H1 (cell line): ENCODE data around the gene CRTC1. TPM values are rescaled to one million over a fixed set of nuclear protein-coding genes. Genes with fewer than 3 reads are reported as not detected.

Experiments
- CBX5 ChIP-seq: fragments of 300-800, 300-1000 bp; sonication (generic); IDR thresholded peaks from 2 replicates; pipeline ENCODE4 v1.7.1; 2016; ENCODE audit warnings: antibody characterized with exemption, low read length, low read depth
- FOSL1 ChIP-seq: IDR thresholded peaks from 2 replicates; pipeline ENCODE4 v1.6.1; 2011; ENCODE audit warnings: mild to moderate bottlenecking, low read depth, low read length, moderate library complexity; ENCODE audit not compliant: insufficient read depth
- GABPA ChIP-seq: IDR thresholded peaks from 2 replicates; pipeline ENCODE4 v1.6.1; 2011; ENCODE audit warnings: mild to moderate bottlenecking, low read length, moderate library complexity, borderline replicate concordance; ENCODE audit not compliant: insufficient read depth
- MAFK ChIP-seq: IDR thresholded peaks from 2 replicates; pipeline ENCODE4 v1.6.1; 2012; ENCODE audit warnings: low read depth, mild to moderate bottlenecking, improper control_type of control experiment, low read length
- RXRA ChIP-seq: IDR thresholded peaks from 2 replicates; pipeline ENCODE4 v1.6.1; 2011; ENCODE audit warnings: low read depth, mild to moderate bottlenecking, low read length, moderate library complexity; ENCODE audit not compliant: insufficient read depth
- SIX5 ChIP-seq: IDR thresholded peaks from 2 replicates; pipeline ENCODE4 v1.6.1; 2011; ENCODE audit warnings: mild to moderate bottlenecking, low read depth, low read length
- SP4 ChIP-seq: IDR thresholded peaks from 2 replicates; pipeline ENCODE4 v1.6.1; 2012; ENCODE audit warnings: low read length, inconsistent platforms
- polyA plus RNA-seq, 7 experiments: library from polyadenylated mRNA; depleted of rRNA in 3 of 7; stranded (reverse) in 5 of 7; unstranded in 2 of 7; fragments of >200 nt in 5 of 7; fragments of 200-250 nt in 2 of 7; gene quantifications; 1 replicate in 5 of 7; 2 replicates in 1 of 7; 4 replicates in 1 of 7; pipeline versions ENCODE4 v1.2.1 to v1.2.3, GENCODE V29; 2011 to 2013; ENCODE audit warnings: missing spikeins in 2 of 7, mixed read lengths in 2 of 7
- total RNA-seq: library from RNA; stranded (reverse); fragmentation: NEBNext Ultra II Directional; extraction: Animal tissue kit (Norgen Biotek cat#: 25700); gene quantifications from 2 replicates; pipeline ENCODE4 v1.2.1, GENCODE V29; 2021
- TF ChIP-seq, protein P1 (sequence below): fragments of 300-600 bp; sonication (generic); IDR thresholded peaks from 2 replicates; pipeline ENCODE4 v1.7.1; 2012; ENCODE audit warnings: low read length, moderate library complexity, mild to moderate bottlenecking, inconsistent platforms; ENCODE audit not compliant: insufficient replicate concordance

Gene CRTC1
- total and polyA plus RNA-seq, 2 of the 8 experiments (the other 6 are each of a cell fraction or from before 2014, with no cell fraction given) = 2.9 to 8.5 TPM

DNA sequence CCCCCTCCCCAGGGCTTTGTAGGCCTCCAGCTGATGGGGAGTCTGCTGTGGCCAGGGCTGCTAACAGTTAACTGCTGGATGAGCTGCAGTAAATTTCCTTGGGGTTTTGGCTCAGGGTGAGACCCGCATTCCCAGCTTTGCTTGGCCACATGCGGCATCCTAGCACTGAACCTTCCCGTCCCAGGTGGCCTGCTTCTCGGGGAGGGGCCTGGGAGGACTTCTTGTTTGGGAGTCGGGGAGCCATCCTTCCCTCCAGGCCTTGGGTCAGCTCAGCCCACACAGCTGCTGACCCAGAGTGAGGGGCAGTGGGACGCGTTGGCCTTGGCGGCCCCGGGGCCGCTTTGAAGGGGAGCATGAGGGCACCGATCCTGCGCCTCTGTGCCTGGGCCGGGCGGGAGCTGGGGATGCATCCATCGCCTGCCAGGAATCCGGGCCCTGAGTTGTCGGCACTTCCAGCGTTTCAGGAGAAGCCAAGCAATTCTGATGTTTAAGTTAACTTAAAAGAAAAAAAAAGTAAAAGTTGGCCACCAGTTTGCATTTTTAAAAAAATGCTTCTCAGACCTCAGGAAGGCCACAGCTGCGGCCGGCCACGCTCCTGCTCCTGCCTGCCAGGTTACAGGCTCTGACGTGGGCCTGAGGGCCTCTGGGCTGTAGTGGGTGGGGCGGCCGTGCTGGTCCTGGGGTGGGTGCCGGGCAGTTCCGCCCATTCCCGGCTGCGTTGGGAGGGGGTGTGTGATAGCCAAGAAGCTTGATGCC lies 27.7 kb downstream of the CRTC1 start (continued):
- TF ChIP-seq, protein P1, sequence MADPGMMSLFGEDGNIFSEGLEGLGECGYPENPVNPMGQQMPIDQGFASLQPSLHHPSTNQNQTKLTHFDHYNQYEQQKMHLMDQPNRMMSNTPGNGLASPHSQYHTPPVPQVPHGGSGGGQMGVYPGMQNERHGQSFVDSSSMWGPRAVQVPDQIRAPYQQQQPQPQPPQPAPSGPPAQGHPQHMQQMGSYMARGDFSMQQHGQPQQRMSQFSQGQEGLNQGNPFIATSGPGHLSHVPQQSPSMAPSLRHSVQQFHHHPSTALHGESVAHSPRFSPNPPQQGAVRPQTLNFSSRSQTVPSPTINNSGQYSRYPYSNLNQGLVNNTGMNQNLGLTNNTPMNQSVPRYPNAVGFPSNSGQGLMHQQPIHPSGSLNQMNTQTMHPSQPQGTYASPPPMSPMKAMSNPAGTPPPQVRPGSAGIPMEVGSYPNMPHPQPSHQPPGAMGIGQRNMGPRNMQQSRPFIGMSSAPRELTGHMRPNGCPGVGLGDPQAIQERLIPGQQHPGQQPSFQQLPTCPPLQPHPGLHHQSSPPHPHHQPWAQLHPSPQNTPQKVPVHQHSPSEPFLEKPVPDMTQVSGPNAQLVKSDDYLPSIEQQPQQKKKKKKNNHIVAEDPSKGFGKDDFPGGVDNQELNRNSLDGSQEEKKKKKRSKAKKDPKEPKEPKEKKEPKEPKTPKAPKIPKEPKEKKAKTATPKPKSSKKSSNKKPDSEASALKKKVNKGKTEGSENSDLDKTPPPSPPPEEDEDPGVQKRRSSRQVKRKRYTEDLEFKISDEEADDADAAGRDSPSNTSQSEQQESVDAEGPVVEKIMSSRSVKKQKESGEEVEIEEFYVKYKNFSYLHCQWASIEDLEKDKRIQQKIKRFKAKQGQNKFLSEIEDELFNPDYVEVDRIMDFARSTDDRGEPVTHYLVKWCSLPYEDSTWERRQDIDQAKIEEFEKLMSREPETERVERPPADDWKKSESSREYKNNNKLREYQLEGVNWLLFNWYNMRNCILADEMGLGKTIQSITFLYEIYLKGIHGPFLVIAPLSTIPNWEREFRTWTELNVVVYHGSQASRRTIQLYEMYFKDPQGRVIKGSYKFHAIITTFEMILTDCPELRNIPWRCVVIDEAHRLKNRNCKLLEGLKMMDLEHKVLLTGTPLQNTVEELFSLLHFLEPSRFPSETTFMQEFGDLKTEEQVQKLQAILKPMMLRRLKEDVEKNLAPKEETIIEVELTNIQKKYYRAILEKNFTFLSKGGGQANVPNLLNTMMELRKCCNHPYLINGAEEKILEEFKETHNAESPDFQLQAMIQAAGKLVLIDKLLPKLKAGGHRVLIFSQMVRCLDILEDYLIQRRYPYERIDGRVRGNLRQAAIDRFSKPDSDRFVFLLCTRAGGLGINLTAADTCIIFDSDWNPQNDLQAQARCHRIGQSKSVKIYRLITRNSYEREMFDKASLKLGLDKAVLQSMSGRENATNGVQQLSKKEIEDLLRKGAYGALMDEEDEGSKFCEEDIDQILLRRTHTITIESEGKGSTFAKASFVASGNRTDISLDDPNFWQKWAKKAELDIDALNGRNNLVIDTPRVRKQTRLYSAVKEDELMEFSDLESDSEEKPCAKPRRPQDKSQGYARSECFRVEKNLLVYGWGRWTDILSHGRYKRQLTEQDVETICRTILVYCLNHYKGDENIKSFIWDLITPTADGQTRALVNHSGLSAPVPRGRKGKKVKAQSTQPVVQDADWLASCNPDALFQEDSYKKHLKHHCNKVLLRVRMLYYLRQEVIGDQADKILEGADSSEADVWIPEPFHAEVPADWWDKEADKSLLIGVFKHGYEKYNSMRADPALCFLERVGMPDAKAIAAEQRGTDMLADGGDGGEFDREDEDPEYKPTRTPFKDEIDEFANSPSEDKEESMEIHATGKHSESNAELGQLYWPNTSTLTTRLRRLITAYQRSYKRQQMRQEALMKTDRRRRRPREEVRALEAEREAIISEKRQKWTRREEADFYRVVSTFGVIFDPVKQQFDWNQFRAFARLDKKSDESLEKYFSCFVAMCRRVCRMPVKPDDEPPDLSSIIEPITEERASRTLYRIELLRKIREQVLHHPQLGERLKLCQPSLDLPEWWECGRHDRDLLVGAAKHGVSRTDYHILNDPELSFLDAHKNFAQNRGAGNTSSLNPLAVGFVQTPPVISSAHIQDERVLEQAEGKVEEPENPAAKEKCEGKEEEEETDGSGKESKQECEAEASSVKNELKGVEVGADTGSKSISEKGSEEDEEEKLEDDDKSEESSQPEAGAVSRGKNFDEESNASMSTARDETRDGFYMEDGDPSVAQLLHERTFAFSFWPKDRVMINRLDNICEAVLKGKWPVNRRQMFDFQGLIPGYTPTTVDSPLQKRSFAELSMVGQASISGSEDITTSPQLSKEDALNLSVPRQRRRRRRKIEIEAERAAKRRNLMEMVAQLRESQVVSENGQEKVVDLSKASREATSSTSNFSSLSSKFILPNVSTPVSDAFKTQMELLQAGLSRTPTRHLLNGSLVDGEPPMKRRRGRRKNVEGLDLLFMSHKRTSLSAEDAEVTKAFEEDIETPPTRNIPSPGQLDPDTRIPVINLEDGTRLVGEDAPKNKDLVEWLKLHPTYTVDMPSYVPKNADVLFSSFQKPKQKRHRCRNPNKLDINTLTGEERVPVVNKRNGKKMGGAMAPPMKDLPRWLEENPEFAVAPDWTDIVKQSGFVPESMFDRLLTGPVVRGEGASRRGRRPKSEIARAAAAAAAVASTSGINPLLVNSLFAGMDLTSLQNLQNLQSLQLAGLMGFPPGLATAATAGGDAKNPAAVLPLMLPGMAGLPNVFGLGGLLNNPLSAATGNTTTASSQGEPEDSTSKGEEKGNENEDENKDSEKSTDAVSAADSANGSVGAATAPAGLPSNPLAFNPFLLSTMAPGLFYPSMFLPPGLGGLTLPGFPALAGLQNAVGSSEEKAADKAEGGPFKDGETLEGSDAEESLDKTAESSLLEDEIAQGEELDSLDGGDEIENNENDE = no peak
- TF ChIP-seq SIX5 (no peak), SP4 (no peak), FOSL1 (no peak), GABPA (no peak), RXRA (no peak), MAFK (no peak), CBX5 (no peak)
